ENCODE results near the gene MADD.

Gene MADD

DNA sequence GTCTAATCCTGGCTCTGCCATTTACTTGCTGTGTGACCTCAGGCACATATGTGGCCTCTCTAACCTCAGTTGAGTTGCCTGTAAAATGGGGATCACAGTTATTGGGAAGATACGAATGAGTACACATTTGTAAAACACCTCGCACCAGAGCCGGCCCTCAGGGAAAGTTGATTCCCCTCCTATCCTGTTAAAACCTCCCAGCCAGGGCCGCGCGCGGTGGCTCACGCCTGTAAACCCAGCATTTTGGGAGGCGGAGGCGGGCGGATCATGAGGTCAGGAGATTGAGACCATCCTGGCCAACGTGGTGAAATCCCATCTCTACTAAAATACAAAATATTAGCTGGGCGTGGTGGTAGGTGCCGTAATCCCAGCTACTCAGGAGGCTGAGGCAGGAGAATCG is 90.4 kb downstream of the MADD start:
- no peak for DNase-seq

DNA sequence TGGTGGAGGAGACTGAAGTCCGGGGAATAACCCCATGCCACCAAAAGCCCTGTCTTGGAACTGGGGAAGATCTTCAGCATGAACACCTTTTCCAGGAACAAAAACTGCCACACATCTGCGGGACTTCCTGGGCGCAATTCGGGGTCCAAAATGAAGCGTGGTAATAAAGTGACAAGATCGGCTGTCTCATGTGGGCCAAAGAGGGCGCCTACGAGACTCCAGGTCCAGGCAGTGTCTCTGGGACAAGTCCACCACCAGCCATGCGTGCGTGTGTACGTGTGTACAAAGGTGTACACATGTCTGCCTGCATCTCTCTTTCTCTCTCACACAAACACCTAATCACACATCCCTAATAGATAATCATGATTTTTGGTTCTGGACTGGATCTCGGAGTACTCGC is 91.5 kb downstream of the MADD start:
- no peak for DNase-seq

DNA sequence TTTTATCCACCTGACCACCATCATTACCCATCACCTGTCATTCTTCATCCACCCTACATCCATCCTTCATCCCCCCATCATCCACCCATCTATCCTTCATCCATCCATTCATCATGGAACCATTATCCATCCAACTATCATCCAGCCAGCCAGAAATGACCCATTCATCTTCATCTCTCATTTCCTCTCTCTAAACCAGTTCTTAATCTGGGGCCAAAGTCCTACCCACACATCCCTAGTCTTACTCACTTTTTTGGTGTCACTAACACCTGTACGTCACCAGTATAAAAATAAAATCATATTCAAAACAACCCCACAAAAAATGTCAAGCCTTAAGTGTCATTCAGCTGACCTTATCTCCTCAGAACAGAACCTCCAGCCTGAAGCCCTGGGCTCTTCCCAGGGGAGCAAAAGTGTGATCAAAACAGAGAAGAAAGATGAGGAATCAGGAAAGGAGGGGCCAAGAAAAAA is 96.1 kb downstream of the MADD start:
- DNase-seq = no peak

DNA sequence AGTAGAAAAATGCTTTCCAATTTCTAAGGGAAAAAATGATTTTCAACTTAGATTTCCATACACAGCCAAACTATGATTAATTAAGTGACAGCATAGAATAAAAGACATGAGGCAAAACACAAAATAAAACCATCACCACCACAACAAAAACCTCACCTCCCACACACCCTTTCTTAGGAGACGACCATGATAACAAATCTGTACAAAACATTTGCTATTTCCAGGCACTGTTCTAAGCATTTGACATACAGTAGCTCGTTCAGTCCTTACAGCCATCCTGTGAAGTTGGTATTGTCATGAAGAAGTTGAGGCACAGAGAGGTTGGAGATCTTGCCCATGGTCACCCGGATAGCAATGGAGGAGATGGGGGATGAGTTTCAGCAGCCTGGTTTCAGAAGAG is 99.7 kb downstream of the MADD start:
- no peak for DNase-seq

DNA sequence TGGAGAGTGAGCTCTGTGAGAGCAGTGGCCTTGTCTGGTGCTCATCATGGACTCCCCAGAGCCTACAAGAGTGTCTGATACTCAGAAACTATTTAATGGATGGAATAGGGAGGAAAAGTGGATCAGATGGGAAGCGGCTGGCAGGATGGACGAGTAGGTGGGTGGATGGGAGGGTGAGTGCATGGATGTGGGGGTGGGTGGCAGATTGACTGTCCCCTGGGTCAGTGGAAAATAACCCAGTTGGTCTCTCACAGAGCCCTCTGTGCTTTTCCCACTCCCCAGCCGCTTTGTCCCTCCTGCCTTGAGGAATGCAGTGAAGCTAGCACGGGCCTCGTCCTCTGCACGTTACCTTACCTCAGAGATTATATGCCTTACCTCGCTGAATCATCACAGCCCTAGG is 102.5 kb downstream of the MADD start:
- DNase-seq = no peak

DNA sequence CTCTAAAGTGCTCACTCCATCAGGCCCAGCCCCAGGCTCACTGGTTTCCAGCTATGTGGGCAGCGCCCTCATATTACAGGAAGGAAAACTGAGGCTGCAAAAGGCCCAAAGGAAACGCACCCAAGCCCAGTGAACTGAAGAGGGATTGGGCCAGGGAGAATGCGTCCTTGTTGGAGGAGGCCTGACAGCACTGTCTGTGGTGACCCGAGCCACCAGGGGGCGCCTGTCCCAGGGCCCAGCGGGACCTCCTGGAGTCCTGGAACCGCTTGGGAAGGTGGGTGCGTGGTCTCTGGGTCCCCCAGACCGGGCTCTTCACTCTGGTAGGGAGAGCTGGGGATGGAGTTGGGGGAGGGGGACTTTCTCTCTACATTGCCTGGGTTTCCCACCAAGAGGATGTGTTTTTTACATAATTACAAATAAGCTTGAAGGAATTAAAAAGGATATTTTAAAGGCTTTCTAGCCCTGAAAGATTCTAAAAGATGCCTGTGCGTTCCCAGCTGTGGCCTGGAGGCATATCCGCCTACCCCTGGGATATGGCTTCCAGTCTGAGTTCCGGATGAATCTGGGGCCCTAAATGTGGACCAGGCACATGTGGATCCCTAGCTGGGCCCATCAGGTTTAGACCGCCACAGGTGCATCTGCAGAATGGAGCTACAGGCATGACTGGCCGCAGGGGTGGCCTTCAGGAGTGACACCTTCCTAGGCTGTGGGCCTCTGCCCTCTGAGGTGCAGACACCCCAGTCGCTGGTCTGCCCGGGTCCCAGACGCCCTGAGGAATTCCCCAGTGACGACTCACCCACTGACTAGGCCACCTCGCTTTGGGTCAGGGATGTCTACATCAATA is 104.2 kb downstream of the MADD start:
- peak; percentile 55 for DNase-seq

DNA sequence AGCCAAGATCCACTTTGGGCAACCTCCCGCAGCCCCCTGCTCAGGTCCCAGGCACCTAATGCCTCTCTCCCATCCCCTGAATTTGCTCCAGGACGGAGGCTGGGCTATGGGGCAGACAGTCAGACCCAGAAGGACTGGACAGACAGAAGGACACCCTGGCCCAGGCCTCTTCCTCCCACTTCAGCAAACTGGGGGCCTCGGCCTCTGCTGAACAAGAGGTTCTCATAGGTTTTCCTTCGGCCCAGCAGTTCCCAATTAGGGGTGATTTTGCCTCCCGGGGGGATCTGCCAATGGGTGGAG is 104.7 kb downstream of the MADD start:
- no peak for DNase-seq

DNA sequence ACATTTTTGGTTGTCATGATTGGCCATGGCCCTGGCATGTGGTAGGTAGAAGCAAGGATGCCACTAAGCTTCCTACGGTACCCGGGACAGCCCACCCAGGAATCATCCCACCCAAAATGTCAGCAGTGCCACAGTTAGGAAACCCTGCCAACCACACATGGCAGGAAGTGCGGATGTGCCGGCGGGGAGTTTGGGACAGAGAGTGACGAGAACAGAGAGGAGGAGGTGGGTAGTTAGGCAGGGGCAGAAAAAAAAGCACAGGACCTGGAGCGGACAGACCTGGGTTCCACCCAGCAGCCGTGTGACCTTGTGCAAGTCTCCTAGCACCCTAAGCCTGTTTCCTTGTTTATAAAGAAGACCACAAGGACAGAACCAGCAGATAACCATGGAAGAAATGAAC is 105.1 kb downstream of the MADD start:
- DNase-seq = no peak

DNA sequence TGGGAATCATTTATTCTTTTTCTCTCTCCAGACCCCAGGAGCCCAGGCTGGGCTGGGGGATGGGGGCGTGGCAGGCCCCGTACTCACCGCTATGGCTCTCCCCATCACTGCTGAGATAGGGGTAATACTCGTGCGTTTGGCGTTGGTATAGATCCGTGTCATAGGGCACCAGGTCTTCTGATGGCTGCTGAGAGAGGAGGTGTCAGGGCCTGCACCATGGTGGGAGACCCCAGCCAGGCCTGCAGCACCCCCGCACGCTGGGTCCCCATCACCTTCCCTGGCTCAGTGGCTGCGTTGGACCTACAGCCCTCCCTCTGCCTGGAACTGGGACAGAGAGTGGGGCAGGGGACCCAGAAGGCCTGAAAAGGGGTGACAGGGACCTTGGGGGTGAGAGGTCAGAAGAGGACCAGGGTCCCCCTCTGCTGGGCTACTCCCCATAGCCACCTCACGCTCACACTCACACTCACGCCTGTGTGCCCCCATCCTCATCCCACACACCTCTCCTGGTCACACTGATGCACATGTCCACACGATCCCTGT is 105.7 kb downstream of the MADD start:
- DNase-seq = no peak

DNA sequence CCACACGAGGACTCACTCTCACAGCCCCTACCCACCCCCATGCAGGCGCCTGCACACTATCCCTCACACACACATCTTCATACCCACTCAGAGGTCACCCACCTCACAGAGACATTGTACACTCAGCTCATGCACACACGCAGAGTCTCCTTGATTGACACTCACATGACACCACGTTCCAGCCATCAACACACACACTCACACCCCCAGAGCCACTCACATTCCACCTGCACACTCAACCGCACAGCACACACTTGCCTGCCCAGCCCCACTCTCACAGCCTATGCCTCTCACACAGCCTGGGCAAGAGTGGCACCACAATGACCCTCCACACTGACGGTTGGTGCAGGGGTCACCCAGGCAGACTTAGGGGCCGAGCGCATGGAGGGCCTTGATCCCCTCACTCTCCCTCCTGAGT is 106.2 kb downstream of the MADD start:
- no peak for DNase-seq

DNA sequence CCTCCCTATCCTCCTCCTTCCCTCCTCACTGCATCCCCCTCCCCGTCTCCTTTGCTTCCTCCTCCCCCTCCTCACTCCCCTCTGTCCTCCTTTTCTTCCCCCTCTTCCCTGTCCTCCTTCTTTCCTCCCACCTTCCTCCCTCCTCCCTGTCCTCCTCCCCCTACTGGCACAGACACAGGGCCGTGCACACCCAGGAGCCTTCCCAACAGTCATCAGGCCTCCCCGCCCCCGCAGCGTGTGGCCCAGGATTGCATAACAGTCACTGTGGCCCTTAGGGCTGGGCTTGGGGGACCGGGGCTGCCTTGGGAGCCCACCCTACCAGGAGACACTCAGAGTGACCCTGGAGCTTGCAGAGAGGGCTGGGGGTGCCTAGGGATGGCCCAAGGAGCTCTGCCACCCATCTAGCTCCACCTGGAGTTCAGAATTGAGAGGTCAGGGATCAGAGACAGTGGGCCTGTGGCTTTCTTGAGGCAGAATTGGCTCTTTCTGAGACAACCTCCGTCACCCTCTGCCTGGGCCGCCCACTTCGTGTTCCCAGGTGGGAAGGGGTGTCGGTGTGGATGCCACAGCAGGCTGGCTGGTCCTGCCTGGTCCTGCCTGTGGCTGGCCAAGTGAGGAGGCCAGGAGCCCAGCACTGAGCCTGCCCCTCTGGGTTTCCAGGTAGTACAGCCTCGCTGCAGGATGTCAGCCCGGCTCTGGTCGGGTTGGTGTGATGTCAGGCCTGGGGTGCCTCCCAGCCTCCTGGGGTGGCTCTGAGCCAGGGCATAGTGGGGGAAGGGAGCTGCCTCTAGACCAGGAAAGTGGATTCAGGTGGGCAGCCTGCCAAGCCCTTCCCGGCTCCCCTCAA is 106.8 kb downstream of the MADD start:
- no peak for DNase-seq

DNA sequence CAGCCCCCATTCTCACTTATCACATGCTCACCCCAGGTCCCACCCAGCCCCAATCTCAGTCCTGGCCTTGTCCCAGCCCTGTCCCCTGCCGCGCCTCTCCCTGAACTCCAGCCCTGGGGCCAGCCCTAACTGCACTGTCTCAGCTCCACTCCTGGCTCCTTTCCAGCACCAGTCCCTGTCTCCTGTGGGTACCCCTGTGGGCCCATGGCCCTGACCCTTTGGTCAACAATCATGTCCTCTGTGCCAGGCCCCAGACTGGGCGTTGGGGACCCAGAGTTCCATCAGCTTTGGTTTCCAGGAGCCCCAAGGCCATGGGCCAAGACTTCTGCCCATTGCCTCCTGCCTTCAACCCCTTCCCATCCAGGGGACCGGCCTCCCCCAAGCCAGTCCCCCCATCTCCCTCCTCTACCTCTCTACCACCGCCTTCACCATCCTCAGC is 107.7 kb downstream of the MADD start:
- DNase-seq = no peak

DNA sequence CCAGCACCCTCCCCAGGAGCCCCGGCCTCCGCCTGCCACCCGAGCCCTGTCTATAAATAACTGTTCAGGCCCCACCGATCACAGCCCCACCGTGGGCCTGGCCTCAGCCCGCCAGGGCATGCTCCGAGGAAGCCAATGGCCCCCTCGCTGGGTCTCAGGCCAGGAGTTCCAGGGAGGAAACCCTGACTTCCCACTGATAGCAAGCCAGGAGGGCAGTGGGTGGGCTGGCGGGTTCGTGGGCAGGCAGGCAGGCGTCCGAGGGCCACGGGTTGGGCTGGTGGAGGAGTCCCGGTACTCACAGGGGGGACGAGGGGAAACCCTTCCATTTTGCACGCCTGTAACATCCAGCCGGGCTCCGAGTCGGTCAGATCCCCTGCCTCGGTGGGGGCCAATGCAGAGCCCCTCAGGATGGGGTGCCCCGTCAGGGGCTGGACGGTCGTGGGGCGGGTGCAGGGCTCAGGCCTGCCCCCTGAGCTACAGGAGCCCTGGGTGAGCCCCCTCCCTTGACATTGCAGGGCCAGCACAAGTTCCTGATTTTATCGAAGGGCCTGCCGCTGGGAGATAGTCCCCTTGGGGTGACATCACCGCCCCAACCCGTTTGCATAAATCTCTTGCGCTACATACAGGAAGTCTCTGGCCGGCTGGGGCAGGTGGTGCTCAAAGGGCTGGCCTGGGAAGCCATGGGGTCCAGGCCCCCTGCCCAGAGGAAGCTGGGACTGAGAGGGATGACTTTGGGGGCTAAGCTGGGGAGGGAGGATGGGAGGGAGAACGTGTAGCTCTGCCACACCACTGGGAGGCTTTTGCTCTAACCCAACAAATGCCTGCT is 108.3 kb downstream of the MADD start, which contains the start of gene SPI1:
SPI1 (minus strand) TSS at position 538 of the 826 bp plus-strand sequence; CDS start at position 344, 194 bp downstream.
- DNase-seq = no peak

DNA sequence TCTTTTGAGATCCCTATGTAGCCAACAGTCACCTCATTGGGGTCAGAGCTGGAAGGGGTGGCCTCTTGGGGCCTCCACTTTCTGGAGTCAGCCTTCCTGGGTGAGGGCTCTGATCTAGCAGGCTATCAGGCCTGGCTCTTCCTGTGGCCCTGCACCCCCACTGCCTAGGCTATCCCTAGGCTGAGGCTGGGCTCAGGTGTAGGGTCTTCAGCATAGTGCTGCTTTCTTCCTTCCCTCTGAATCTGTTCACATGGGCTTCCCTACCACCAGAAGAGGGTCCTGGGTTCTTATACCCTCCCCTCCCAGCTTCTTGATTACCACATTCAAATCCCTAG is 108.9 kb downstream of the MADD start:
- DNase-seq = no peak

DNA sequence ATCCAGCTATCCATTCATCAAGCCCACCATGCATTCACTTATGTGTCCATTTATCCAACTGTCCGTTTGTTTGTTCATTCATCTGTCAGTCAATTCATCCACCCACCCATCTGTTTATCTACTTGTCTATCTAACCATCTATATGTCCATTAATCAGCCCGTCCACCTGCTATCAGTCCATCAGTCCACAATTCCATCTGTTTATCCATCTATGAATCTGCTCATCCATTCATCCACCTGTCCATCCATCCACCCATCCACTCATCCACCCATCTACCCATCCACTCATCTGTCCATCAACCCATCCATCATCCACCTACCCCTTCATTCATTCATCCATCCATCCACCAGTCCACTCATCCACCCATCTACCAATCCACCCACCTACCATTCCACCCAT is 109.4 kb downstream of the MADD start:
- no peak for DNase-seq
